ENCODE data around the gene UBTD1.

GRCh38 chr10:97481071-97481470 is 17.7 kb upstream of the UBTD1 start:
- no peak for TF ChIP-seq CTCF (IDR thresholded peaks at IDR 0.05 in 4 of 5, conservative IDR thresholded peaks at IDR 0.05 in 1 of 5)
- TF ChIP-seq POLR2A (IDR thresholded peaks at IDR 0.05): no peak

All from gastrocnemius medialis (tissue), 4 donors.